HEK293 (cell line): ENCODE measurements around the gene MBLAC1.

Experiments used
- CTCF ChIA-PET: fragments of 350-600 bp; formaldehyde crosslinking; extraction: SDS; loops from one replicate; lab custom pipeline; 2021; ENCODE audit warnings: antibody characterized with exemption; lab: Yijun Ruan, JAX
- POLR2A ChIA-PET: fragments of 300-600 bp; formaldehyde crosslinking; extraction: SDS; loops from one replicate; lab custom pipeline; 2020; ENCODE audit warnings: antibody characterized with exemption, inconsistent platforms; lab: Yijun Ruan, JAX
- H3K27ac ChIP-seq: fragments of 200-500 bp; sonication (Bioruptor generic); 2 replicates; pipeline ENCODE4 v1.5.1; 2014; ENCODE audit warnings: low read depth, low read length, control low read depth, inconsistent platforms; ENCODE audit errors: extremely low read depth
- H3K36me3 ChIP-seq, 2 experiments: fragments of 200-500 bp in 1 of 2; sonication (Bioruptor generic) in 1 of 2; 1 replicate in 1 of 2; 2 replicates in 1 of 2; pipeline ENCODE4 v1.5.1; 2014 to 2017; ENCODE audit warnings: inconsistent platforms in 2 of 2, low read length in 2 of 2; ENCODE audit not compliant: control insufficient read depth in 2 of 2, insufficient read depth in 1 of 2
- H3K4me1 ChIP-seq: fragments of 200-500 bp; sonication (Bioruptor generic); 2 replicates; pipeline ENCODE4 v1.5.1; 2014; ENCODE audit warnings: mild to moderate bottlenecking, low read length, inconsistent platforms; ENCODE audit not compliant: control insufficient read depth, insufficient read depth
- H3K4me3 ChIP-seq: 2 replicates; pipeline ENCODE4 v1.5.1; 2011; ENCODE audit warnings: low read depth, mild to moderate bottlenecking, control low read depth, low read length, moderate library complexity
- H3K9me3 ChIP-seq: fragments of 200-500 bp; sonication (Bioruptor generic); 2 replicates; pipeline ENCODE4 v1.5.1; 2014; ENCODE audit warnings: low read depth, low read length, inconsistent platforms; ENCODE audit not compliant: control insufficient read depth, insufficient read depth
- INSM2 ChIP-seq: fragments of 450-650 bp; formaldehyde crosslinking; IDR thresholded peaks from 2 replicates; pipeline ENCODE4 v1.5.1; 2016; ENCODE audit warnings: missing biosample characterization, missing genetic modification characterization
- KLF10 ChIP-seq: fragments of 450-650 bp; IDR thresholded peaks from 2 replicates; pipeline ENCODE4 v1.5.1; 2018; ENCODE audit warnings: missing biosample characterization, mild to moderate bottlenecking, missing genetic modification characterization
- TCF7L2 ChIP-seq: IDR thresholded peaks from 2 replicates; pipeline ENCODE4 v1.6.1; 2011; ENCODE audit warnings: low read depth, mild to moderate bottlenecking, inconsistent platforms, low read length, moderate library complexity, borderline replicate concordance
- ZBTB10 ChIP-seq: fragments of 450-650 bp; formaldehyde crosslinking; IDR thresholded peaks from 2 replicates; pipeline ENCODE4 v1.5.1; 2016; ENCODE audit warnings: missing biosample characterization, missing genetic modification characterization
- ZBTB20 ChIP-seq: fragments of 450-650 bp; formaldehyde crosslinking; IDR thresholded peaks from 2 replicates; pipeline ENCODE4 v1.5.1; 2016; ENCODE audit warnings: missing biosample characterization, missing genetic modification characterization
- ZBTB48 ChIP-seq: fragments of 450-650 bp; formaldehyde crosslinking; IDR thresholded peaks from 2 replicates; pipeline ENCODE4 v1.5.1; 2016; ENCODE audit warnings: missing biosample characterization, missing genetic modification characterization
- ZEB2 ChIP-seq: fragments of 450-650 bp; formaldehyde crosslinking; IDR thresholded peaks from 2 replicates; pipeline ENCODE4 v1.5.1; 2016; ENCODE audit warnings: missing biosample characterization, missing genetic modification characterization
- ZFP3 ChIP-seq: fragments of 450-650 bp; formaldehyde crosslinking; IDR thresholded peaks from 2 replicates; pipeline ENCODE4 v1.5.1; 2016; ENCODE audit warnings: low read depth, missing biosample characterization, missing genetic modification characterization
- ZNF174 ChIP-seq: fragments of 450-650 bp; formaldehyde crosslinking; IDR thresholded peaks from 2 replicates; pipeline ENCODE4 v1.5.0; 2017; ENCODE audit warnings: missing biosample characterization, mild to moderate bottlenecking, missing genetic modification characterization
- ZNF324 ChIP-seq: fragments of 450-650 bp; formaldehyde crosslinking; IDR thresholded peaks from 2 replicates; pipeline ENCODE4 v1.5.1; 2016; ENCODE audit warnings: missing biosample characterization, missing genetic modification characterization
- ZNF362 ChIP-seq: fragments of 450-650 bp; formaldehyde crosslinking; IDR thresholded peaks from 2 replicates; pipeline ENCODE4 v1.5.1; 2016; ENCODE audit warnings: missing biosample characterization, missing genetic modification characterization
- ZNF398 ChIP-seq: fragments of 450-650 bp; formaldehyde crosslinking; IDR thresholded peaks from 2 replicates; pipeline ENCODE4 v1.5.1; 2017; ENCODE audit warnings: missing biosample characterization, missing genetic modification characterization
- ZNF629 ChIP-seq: fragments of 450-650 bp; formaldehyde crosslinking; IDR thresholded peaks from 2 replicates; pipeline ENCODE4 v1.5.1; 2017; ENCODE audit warnings: missing biosample characterization, missing genetic modification characterization
- ZNF692 ChIP-seq: fragments of 450-650 bp; formaldehyde crosslinking; IDR thresholded peaks from 2 replicates; pipeline ENCODE4 v1.5.1; 2016; ENCODE audit warnings: missing biosample characterization, missing genetic modification characterization
- ZNF792 ChIP-seq: fragments of 450-650 bp; formaldehyde crosslinking; IDR thresholded peaks from 2 replicates; pipeline ENCODE4 v1.5.1; 2016; ENCODE audit warnings: missing biosample characterization, missing genetic modification characterization
- ZSCAN30 ChIP-seq: fragments of 450-650 bp; IDR thresholded peaks from 2 replicates; pipeline ENCODE4 v1.5.1; 2018; ENCODE audit warnings: missing biosample characterization, mild to moderate bottlenecking, missing genetic modification characterization, moderate library complexity
- TF ChIP-seq, protein P1 (sequence below): fragments of 450-650 bp; formaldehyde crosslinking; IDR thresholded peaks from 2 replicates; pipeline ENCODE4 v1.5.1; 2016; ENCODE audit warnings: missing biosample characterization, missing genetic modification characterization
- TF ChIP-seq, protein P2 (sequence below): fragments of 450-650 bp; formaldehyde crosslinking; IDR thresholded peaks from 2 replicates; pipeline ENCODE4 v1.5.1; 2016; ENCODE audit warnings: missing biosample characterization, missing genetic modification characterization

Gene MBLAC1

DNA sequence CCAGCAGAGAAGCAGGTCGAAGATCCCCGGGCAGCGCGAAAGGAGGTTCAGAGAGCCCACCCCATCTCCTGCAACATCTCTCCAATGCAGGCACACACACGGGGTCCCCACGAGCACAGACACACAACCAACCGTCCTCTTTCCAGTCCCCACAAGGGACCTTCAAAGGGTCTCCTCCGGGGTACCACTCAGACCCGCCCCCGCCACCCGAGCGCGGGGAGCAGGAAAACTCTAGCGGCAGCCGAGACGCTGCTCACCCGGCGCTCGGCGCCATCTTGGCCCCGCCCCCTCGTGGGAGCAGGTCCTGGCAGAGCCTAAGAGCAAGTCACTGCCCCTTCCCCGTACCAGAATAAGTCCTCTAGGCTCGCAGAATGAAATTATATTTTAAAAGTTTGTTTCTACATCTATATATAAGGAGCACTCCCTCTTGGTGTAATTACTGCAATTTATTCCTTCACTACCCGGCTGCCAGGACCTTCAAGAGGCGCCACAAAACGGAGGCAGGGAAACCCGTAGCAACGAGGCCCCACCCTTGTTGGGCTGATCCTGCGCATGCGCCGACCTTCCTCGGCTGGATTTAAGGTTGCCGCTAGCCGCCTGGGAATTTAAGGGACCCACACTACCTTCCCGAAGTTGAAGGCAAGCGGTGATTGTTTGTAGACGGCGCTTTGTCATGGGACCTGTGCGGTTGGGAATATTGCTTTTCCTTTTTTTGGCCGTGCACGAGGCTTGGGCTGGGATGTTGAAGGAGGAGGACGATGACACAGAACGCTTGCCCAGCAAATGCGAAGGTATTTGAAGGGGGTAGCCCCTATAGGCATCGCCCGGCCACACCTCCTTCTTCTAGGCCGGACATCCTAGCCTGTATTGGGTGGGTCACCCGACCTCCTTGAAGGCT, 7.4 kb upstream of the MBLAC1 start, which contains the start of the genes CNPY4 and TAF6 (continued):
- TF ChIP-seq ZBTB10 (tag by site-specific recombination), result peak; percentile 87

- ChIA-PET CTCF (interaction anchor here (0.7 to 1.1 kb wide), 2 partner anchors 11 to 18 kb away, joined by 3 to 4 read pairs; no protein-coding TSS in a partner anchor), POLR2A (interaction anchor here (0.7 to 8.4 kb wide), 3 partner anchors 11 to 29 kb away, joined by 3 to 81 read pairs (median 3); partner anchors contain the start of genes AP4M1, LAMTOR4 and MCM7)
- no peaks in the 10 kb centered on the region for H3K9me3 ChIP-seq
- peak overlapping the region; percentile 90 for H3K4me3 ChIP-seq
- peaks cover 0 to 13% of the 10 kb centered on the region in 2 experiments; a peak in 2 of 3 replicates for H3K36me3 ChIP-seq
- H3K27ac ChIP-seq, result peak overlapping the region; percentile 87
- peaks cover 3% of the 10 kb centered on the region; the same call in 1 of the 2 replicates for H3K4me1 ChIP-seq
- TF ChIP-seq ZFP3 (no peak), ZEB2 (tag by site-specific recombination) (peak; percentile 46; the same call in 1 of the 2 replicates), KLF10 (tag by site-specific recombination) (peak; percentile 75), ZBTB20 (peak; percentile 94), TCF7L2 (0 out of 2 replicates have a peak, but pooled peaks have one; percentile 27), ZNF362 (tag by site-specific recombination) (peak; percentile 82; the same call in 1 of the 2 replicates), INSM2 (tag by site-specific recombination) (peak; percentile 70; the same call in 1 of the 2 replicates), ZSCAN30 (0 out of 2 replicates have a peak, but pooled peaks have one; percentile 53), ZNF792 (tag by site-specific recombination) (no peak), ZNF629 (tag by site-specific recombination) (peak; percentile 45), ZBTB48 (tag by site-specific recombination) (peak; percentile 46; the same call in 1 of the 2 replicates), ZNF174 (tag by site-specific recombination) (no peak), ZNF324 (tag by site-specific recombination) (0 out of 2 replicates have a peak, but pooled peaks have one; percentile 16), ZNF692 (peak; percentile 47), ZNF398 (tag by site-specific recombination) (peak; percentile 73)
- TF ChIP-seq, protein P1, sequence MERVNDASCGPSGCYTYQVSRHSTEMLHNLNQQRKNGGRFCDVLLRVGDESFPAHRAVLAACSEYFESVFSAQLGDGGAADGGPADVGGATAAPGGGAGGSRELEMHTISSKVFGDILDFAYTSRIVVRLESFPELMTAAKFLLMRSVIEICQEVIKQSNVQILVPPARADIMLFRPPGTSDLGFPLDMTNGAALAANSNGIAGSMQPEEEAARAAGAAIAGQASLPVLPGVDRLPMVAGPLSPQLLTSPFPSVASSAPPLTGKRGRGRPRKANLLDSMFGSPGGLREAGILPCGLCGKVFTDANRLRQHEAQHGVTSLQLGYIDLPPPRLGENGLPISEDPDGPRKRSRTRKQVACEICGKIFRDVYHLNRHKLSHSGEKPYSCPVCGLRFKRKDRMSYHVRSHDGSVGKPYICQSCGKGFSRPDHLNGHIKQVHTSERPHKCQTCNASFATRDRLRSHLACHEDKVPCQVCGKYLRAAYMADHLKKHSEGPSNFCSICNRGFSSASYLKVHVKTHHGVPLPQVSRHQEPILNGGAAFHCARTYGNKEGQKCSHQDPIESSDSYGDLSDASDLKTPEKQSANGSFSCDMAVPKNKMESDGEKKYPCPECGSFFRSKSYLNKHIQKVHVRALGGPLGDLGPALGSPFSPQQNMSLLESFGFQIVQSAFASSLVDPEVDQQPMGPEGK, result peak; percentile 67
- TF ChIP-seq, protein P2, sequence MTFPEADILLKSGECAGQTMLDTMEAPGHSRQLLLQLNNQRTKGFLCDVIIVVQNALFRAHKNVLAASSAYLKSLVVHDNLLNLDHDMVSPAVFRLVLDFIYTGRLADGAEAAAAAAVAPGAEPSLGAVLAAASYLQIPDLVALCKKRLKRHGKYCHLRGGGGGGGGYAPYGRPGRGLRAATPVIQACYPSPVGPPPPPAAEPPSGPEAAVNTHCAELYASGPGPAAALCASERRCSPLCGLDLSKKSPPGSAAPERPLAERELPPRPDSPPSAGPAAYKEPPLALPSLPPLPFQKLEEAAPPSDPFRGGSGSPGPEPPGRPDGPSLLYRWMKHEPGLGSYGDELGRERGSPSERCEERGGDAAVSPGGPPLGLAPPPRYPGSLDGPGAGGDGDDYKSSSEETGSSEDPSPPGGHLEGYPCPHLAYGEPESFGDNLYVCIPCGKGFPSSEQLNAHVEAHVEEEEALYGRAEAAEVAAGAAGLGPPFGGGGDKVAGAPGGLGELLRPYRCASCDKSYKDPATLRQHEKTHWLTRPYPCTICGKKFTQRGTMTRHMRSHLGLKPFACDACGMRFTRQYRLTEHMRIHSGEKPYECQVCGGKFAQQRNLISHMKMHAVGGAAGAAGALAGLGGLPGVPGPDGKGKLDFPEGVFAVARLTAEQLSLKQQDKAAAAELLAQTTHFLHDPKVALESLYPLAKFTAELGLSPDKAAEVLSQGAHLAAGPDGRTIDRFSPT, result peak; percentile 22; the same call in 1 of the 2 replicates
Measured at GRCh38 chr7:100119970-100120732, 6.6 kb upstream of the MBLAC1 start.
